Caco-2 (cell line): ENCODE results near the gene CFAP99. TPM values are rescaled to one million over a fixed set of nuclear protein-coding genes. Genes with fewer than 3 reads are reported as not detected.
"Not testable (repeated sequence)": the region's sequence is repeated elsewhere in the genome, so short reads cannot be mapped to it uniquely, and the experiment has no call there.

ENCODE experiments used
- BruUV-seq: library from RNA; stranded (reverse); fragments of 400-500 nt; replicated peaks from 2 replicates; lab custom pipeline; 2021; lab: Mats Ljungman, UMichigan
- CTCF ChIA-PET: fragments of 300-600 bp; sonication (Branson Sonifier 250); formaldehyde crosslinking; loops from one replicate; lab custom pipeline; 2022; ENCODE audit warnings: antibody characterized with exemption; lab: Charles Lee
- POLR2A ChIA-PET: fragments of 300-600 bp; sonication (Branson Sonifier 250); formaldehyde crosslinking; loops from one replicate; lab custom pipeline; 2022; ENCODE audit warnings: antibody characterized with exemption; lab: Charles Lee
- DNase-seq, 2 experiments: peaks; one replicate each; pipeline versions ENCODE4 v3.0.0 to v3.0.0-alpha.2; 2020 to 2022
- H3K27me3 ChIP-seq: replicated peaks from 2 replicates; pipeline ENCODE4 v1.6.0; 2011; ENCODE audit warnings: low read length; ENCODE audit not compliant: control insufficient read depth, insufficient read depth
- H3K36me3 ChIP-seq: 2 replicates; pipeline ENCODE4 v1.5.1; 2011; ENCODE audit warnings: low read length; ENCODE audit not compliant: control insufficient read depth, insufficient read depth
- H3K4me1 ChIP-seq: fragments of 250-450 bp; sonication (Bioruptor Pico); 2 replicates; pipeline ENCODE4 v1.5.1; 2020; ENCODE audit warnings: mild to moderate bottlenecking
- H3K4me3 ChIP-seq: 2 replicates; pipeline ENCODE4 v1.5.1; 2011; ENCODE audit warnings: low read depth, mild to moderate bottlenecking, control low read depth, low read length
- H3K9me3 ChIP-seq: fragments of 250-450 bp; sonication (Bioruptor Pico); 2 replicates; pipeline ENCODE4 v1.5.1; 2020; ENCODE audit warnings: mild to moderate bottlenecking, moderate library complexity
- H3K27ac Mint-ChIP-seq: one replicate; pipeline ENCODE4 v1.8.0; 2022; ENCODE audit warnings: mixed read lengths; ENCODE audit not compliant: unreplicated experiment
- H3K27me3 Mint-ChIP-seq: one replicate; pipeline ENCODE4 v1.8.0; 2022; ENCODE audit warnings: mixed read lengths; ENCODE audit not compliant: insufficient read depth, unreplicated experiment
- H3K36me3 Mint-ChIP-seq: one replicate; pipeline ENCODE4 v1.8.0; 2022; ENCODE audit warnings: mild to moderate bottlenecking, mixed read lengths; ENCODE audit not compliant: insufficient read depth, unreplicated experiment
- H3K4me1 Mint-ChIP-seq: one replicate; pipeline ENCODE4 v1.8.0; 2022; ENCODE audit warnings: low read depth, mixed read lengths; ENCODE audit not compliant: unreplicated experiment
- H3K4me3 Mint-ChIP-seq: one replicate; pipeline ENCODE4 v1.8.0; 2022; ENCODE audit warnings: mild to moderate bottlenecking, moderate library complexity, mixed read lengths; ENCODE audit not compliant: unreplicated experiment
- H3K9me3 Mint-ChIP-seq: one replicate; pipeline ENCODE4 v1.8.0; 2022; ENCODE audit warnings: mixed read lengths; ENCODE audit not compliant: unreplicated experiment
- intact Hi-C: fragments of 100-400 bp; cut with micrococcal nuclease; formaldehyde crosslinking; loops from one replicate; pipeline ENCODE4 v1.10.0; 2022; ENCODE audit not compliant: unreplicated experiment
- total RNA-seq: library from RNA; stranded (reverse); gene quantifications from 2 replicates; pipeline ENCODE4 v1.2.3, GENCODE V29; 2022
- TF ChIP-seq, protein P1 (sequence below), 2 experiments: fragments of 200-600 bp in 1 of 2; IDR thresholded peaks; 1 replicate in 1 of 2; 2 replicates in 1 of 2; pipeline versions ENCODE4 v1.5.1 to v1.8.0; 2011 to 2022; ENCODE audit warnings: antibody characterized with exemption in 1 of 2, control low read depth in 1 of 2, inconsistent platforms in 1 of 2, low read depth in 1 of 2, low read length in 1 of 2, mild to moderate bottlenecking in 1 of 2, moderate library complexity in 1 of 2; ENCODE audit not compliant: insufficient read depth in 1 of 2, severe bottlenecking in 1 of 2, unreplicated experiment in 1 of 2

The CFAP99 gene
- total RNA-seq, 1 experiment from 2014 or later = not detected

DNA sequence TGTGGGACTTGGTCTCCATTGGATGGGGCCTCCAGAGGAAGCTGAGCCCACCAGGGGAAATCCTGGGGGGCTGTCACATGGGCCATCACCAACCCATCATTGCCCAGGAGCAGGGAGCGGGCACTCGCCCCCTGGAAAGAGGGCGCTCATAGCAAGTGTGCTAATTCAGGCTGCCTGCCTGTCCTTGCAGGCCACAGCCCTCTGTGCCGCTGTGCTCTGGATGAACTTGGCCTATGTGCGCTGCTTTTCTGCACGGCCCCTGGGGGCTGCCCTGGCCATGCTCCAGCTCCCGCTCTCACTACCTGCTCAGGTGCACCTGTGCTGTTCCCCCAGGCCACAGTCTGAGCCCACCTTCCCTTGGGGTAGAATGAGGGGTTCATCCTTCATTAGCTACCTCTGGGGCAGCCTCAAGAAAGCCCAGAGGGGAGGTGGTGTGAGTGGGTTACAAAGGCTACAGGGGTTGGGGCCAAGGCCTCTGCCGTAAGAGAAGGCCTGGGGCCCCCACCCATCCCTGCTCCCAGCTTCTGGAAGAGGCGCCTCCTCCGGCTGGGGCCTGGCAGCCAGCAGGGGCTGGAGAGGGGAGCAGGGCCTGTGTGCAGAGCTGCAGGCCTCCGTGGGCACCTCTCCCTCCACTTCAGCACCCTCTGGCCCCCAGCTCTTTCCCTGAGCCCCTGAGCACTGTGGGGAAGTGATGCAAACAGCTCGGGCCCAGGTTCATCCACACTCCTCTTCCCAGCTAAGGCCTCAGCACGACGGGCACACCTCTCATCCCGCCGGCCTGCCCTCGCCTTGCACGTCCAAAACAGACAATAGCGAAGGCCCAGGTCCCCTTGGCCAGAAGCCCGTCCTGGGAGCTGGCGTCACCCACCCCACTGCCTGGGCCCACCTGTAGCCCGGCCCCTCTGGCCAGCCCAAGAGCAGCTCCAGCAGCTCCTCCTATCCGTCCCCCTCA, 8.9 kb downstream of the CFAP99 start:
- Histone ChIP-seq H3K4me1 (no peaks in the 10 kb centered on the region), H3K4me3 (no peak overlapping the region), H3K36me3 (no peaks in the 10 kb centered on the region), H3K9me3 (no peaks in the 10 kb centered on the region), H3K27me3 (no peaks in the 10 kb centered on the region; the same call in 1 of the 2 replicates)
- peak in 1 of 2 experiments; percentile 29 for DNase-seq
- Mint-ChIP-seq H3K36me3 (no peaks in the 10 kb centered on the region), H3K27ac (no peak overlapping the region), H3K4me3 (no peak overlapping the region), H3K27me3 (no peaks in the 10 kb centered on the region), H3K4me1 (no peaks in the 10 kb centered on the region), H3K9me3 (no peaks in the 10 kb centered on the region)
- TF ChIP-seq, protein P1, sequence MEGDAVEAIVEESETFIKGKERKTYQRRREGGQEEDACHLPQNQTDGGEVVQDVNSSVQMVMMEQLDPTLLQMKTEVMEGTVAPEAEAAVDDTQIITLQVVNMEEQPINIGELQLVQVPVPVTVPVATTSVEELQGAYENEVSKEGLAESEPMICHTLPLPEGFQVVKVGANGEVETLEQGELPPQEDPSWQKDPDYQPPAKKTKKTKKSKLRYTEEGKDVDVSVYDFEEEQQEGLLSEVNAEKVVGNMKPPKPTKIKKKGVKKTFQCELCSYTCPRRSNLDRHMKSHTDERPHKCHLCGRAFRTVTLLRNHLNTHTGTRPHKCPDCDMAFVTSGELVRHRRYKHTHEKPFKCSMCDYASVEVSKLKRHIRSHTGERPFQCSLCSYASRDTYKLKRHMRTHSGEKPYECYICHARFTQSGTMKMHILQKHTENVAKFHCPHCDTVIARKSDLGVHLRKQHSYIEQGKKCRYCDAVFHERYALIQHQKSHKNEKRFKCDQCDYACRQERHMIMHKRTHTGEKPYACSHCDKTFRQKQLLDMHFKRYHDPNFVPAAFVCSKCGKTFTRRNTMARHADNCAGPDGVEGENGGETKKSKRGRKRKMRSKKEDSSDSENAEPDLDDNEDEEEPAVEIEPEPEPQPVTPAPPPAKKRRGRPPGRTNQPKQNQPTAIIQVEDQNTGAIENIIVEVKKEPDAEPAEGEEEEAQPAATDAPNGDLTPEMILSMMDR (IDR thresholded peaks at IDR 0.05; ENCODE audit: insufficient read depth in 1 of 2, low read depth in 1 of 2, low read length in 1 of 2, severe bottlenecking in 1 of 2, unreplicated experiment in 1 of 2) = no peak
- no TSS peak for BruUV-seq
- POLR2A ChIA-PET = no interaction called here
- CTCF ChIA-PET = no interaction called here
- intact Hi-C loops = no loop called here

DNA sequence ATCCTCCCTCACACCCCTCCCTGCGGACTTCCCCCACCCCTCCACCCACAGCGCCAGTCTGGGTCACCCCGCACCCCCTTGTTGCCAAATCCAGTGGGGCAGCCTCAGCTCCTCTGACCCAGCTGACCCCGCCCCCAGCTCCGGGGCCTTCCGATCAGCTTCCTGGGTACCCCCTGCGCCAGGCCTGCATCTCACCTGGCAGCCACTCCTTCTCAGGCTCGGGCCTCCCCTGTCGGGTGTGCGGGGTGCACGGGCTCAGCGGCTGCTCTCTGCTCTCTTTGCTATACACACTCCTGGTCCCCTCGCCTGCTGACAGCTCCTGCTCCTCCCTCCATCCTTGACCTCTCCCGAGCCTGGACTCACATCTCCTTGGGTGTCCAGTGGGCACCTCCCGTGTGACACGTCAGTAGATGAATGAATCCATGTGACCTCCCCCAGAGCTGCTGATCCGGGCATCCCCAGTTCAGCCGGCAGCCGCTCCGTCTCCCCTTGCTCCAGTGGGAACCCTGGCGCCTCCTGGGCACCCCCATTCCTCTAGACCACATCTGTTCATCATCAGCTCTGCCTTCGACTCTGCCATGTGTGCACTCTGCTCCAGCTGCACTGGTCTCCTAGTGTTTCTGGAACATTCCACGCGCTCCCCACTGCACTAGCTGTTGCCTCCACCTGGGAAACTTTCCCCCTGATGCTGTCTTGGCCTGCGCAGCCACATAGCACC, 9.9 kb downstream of the CFAP99 start:
- intact Hi-C loops = no loop called here
- peak in 1 of 2 experiments; percentile 26 for DNase-seq
- H3K27ac Mint-ChIP-seq = peak overlapping the region; percentile 41
- H3K36me3 Mint-ChIP-seq = no peaks in the 10 kb centered on the region
- H3K27me3 ChIP-seq = no peaks in the 10 kb centered on the region
- POLR2A ChIA-PET = no interaction called here
- H3K9me3 Mint-ChIP-seq = no peaks in the 10 kb centered on the region
- no TSS peak for BruUV-seq
- no peak overlapping the region for H3K4me3 ChIP-seq
- H3K36me3 ChIP-seq = no peaks in the 10 kb centered on the region
- H3K4me1 ChIP-seq = no peaks in the 10 kb centered on the region
- TF ChIP-seq, protein P1 (IDR thresholded peaks at IDR 0.05; ENCODE audit: insufficient read depth in 1 of 2, low read depth in 1 of 2, low read length in 1 of 2, severe bottlenecking in 1 of 2, unreplicated experiment in 1 of 2) = no peak
- CTCF ChIA-PET = no interaction called here
- no peaks in the 10 kb centered on the region for H3K27me3 Mint-ChIP-seq
- H3K9me3 ChIP-seq = no peaks in the 10 kb centered on the region
- H3K4me3 Mint-ChIP-seq = no peak overlapping the region
- H3K4me1 Mint-ChIP-seq = no peaks in the 10 kb centered on the region

DNA sequence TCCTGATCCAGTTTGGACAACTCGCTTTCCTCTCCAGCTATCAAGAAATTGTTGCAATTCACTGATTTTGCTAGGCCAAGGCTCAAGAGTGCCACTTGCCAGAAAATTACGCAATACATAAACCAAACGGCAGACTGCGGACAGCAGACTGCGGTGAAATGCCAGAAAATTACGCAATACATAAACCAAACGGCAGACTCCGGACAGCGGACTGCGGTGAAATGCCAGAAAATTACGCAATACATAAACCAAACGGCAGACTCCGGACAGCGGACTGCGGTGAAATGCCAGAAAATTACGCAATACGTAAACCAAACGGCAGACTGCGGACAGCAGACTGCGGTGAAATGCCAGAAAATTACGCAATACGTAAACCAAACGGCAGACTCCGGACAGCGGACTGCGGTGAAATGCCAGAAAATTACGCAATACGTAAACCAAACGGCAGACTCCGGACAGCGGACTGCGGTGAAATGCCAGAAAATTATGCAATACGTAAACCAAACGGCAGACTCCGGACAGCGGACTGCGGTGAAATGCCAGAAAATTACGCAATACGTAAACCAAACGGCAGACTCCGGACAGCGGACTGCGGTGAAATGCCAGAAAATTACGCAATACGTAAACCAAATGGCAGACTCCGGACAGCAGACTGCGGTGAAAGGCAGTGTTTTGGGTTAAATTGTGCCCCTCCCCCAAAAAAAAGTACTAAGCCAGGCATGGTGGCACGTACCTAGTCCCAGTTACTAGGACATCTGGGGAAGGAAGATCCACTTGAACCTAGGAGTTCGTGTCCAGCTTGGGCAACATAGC, 11.4 kb downstream of the CFAP99 start:
- H3K27me3 ChIP-seq, DNase-seq, CTCF ChIA-PET, H3K27me3 Mint-ChIP-seq, H3K36me3 Mint-ChIP-seq, H3K4me3 Mint-ChIP-seq, H3K4me3 ChIP-seq, H3K27ac Mint-ChIP-seq, H3K36me3 ChIP-seq, H3K9me3 Mint-ChIP-seq, H3K9me3 ChIP-seq, H3K4me1 Mint-ChIP-seq, POLR2A ChIA-PET, BruUV-seq, intact Hi-C loops, H3K4me1 ChIP-seq: not testable (repeated sequence)
